Measurements from ENCODE around the gene SPAG6.

- TF ChIP-seq ZFX (IDR thresholded peaks at IDR 0.05) (no peak), CTCF (conservative IDR thresholded peaks at IDR 0.05) (no peak)
These were observed 11.1 kb downstream of the SPAG6 start for GRCh38 chr10:22356324-22356873.
